GM08714 (cell line): ENCODE data around the gene COX8A.

ENCODE experiments used
- H3K4me3 ChIP-seq: fragments of 200-500 bp; sonication (Bioruptor generic); 2 replicates; pipeline ENCODE4 v1.5.1; 2014; ENCODE audit warnings: mild to moderate bottlenecking, low read length, inconsistent platforms
- ZNF274 ChIP-seq: IDR thresholded peaks from 2 replicates; pipeline ENCODE4 v1.6.1; 2012; ENCODE audit warnings: mild to moderate bottlenecking, low read depth, low read length

COX8A gene

GRCh38 chr11:63991558-63991957 lies 17.1 kb downstream of the COX8A start:
- no peak for TF ChIP-seq ZNF274
- H3K4me3 ChIP-seq, result no peak overlapping the region

GRCh38 chr11:63993100-63993499 lies 18.7 kb downstream of the COX8A start:
- no peak overlapping the region for H3K4me3 ChIP-seq
- TF ChIP-seq ZNF274, result no peak

GRCh38 chr11:63993993-63994392 lies 19.6 kb downstream of the COX8A start:
- no peak for TF ChIP-seq ZNF274
- H3K4me3 ChIP-seq, result no peak overlapping the region

- H3K4me3 ChIP-seq, result no peak overlapping the region
- TF ChIP-seq ZNF274, result no peak
These were observed 22.1 kb downstream of the COX8A start for GRCh38 chr11:63996512-63996911.

GRCh38 chr11:63997104-63997700 lies 22.8 kb downstream of the COX8A start:
- no peak for TF ChIP-seq ZNF274
- H3K4me3 ChIP-seq, result no peak overlapping the region

- no peak for TF ChIP-seq ZNF274
- H3K4me3 ChIP-seq, result no peak overlapping the region
These were observed 23.4 kb downstream of the COX8A start for GRCh38 chr11:63997801-63998337.

GRCh38 chr11:63998558-63999348 lies 24.3 kb downstream of the COX8A start:
- no peak for TF ChIP-seq ZNF274
- no peak overlapping the region for H3K4me3 ChIP-seq

GRCh38 chr11:63999349-64000025 lies 25.1 kb downstream of the COX8A start:
- no peak for TF ChIP-seq ZNF274
- no peak overlapping the region for H3K4me3 ChIP-seq

- no peak for TF ChIP-seq ZNF274
- H3K4me3 ChIP-seq, result no peak overlapping the region
These were observed 25.8 kb downstream of the COX8A start for GRCh38 chr11:64000026-64000739.

GRCh38 chr11:64000740-64001483 lies 26.5 kb downstream of the COX8A start:
- no peak for TF ChIP-seq ZNF274
- H3K4me3 ChIP-seq, result no peak overlapping the region

- TF ChIP-seq ZNF274, result no peak
- no peak overlapping the region for H3K4me3 ChIP-seq
These were observed 27.3 kb downstream of the COX8A start for GRCh38 chr11:64001484-64002420.

GRCh38 chr11:64003807-64004589 lies 29.6 kb downstream of the COX8A start:
- H3K4me3 ChIP-seq, result no peak overlapping the region
- TF ChIP-seq ZNF274, result no peak
